ENCODE measurements around the gene TOGARAM2.

GRCh38 chr2:29075894-29076705, 95.0 kb downstream of the TOGARAM2 start:
- TF ChIP-seq POLR2A (IDR thresholded peaks at IDR 0.05) (no peak), CTCF (IDR thresholded peaks at IDR 0.05 in 8 of 11, conservative IDR thresholded peaks at IDR 0.05 in 3 of 11) (no peak), POLR2AphosphoS5 (IDR thresholded peaks at IDR 0.05) (no peak)
